Lung (tissue), 12 donors: Measurements from ENCODE around the gene ATG7. TPM values are rescaled to one million over a fixed set of nuclear protein-coding genes. Genes with fewer than 3 reads are reported as not detected.

ENCODE experiments used
- ATAC-seq: fragments of 200-7000 bp; cut with Tn5 transposase; one replicate; pipeline ENCODE4 v1.9.1; 2020; ENCODE audit warnings: moderate number of reproducible peaks; ENCODE audit not compliant: insufficient read depth, low FRiP score
- DNase-seq, 3 donors: peaks; one replicate each; pipeline ENCODE4 v3.0.0-alpha.2; 2013 to 2017
- H3K27ac ChIP-seq, 2 donors: one replicate each; pipeline ENCODE4 v1.5.1; 2013; ENCODE audit warnings: mild to moderate bottlenecking in 2 of 2, moderate library complexity in 2 of 2, control low read depth in 1 of 2, inconsistent platforms in 1 of 2, low read depth in 1 of 2, low read length in 1 of 2
- H3K27me3 ChIP-seq, 3 donors: one replicate each; pipeline ENCODE4 v1.5.1; 2013; ENCODE audit warnings: low read length in 2 of 3; ENCODE audit not compliant: control insufficient read depth in 3 of 3, insufficient read depth in 3 of 3
- H3K36me3 ChIP-seq, 4 donors: one replicate each; pipeline ENCODE4 v1.5.1; 2013; ENCODE audit warnings: low read length in 4 of 4, mild to moderate bottlenecking in 1 of 4, moderate library complexity in 1 of 4; ENCODE audit not compliant: control insufficient read depth in 4 of 4, insufficient read depth in 4 of 4
- H3K4me1 ChIP-seq, 5 donors: one replicate each; pipeline ENCODE4 v1.5.1; 2013; ENCODE audit warnings: low read length in 5 of 5, mild to moderate bottlenecking in 2 of 5, moderate library complexity in 1 of 5; ENCODE audit not compliant: control insufficient read depth in 5 of 5, insufficient read depth in 5 of 5
- H3K4me3 ChIP-seq: one replicate; pipeline ENCODE4 v1.5.1; 2013; ENCODE audit warnings: mild to moderate bottlenecking, control low read depth, moderate library complexity
- H3K9ac ChIP-seq, 2 donors: one replicate each; pipeline ENCODE4 v1.5.1; 2013; ENCODE audit warnings: low read length in 2 of 2, control low read depth in 1 of 2; ENCODE audit not compliant: insufficient read depth in 1 of 2
- H3K9me3 ChIP-seq, 4 donors: one replicate each; pipeline ENCODE4 v1.5.1; 2013; ENCODE audit warnings: low read length in 3 of 4, mild to moderate bottlenecking in 1 of 4, moderate library complexity in 1 of 4; ENCODE audit not compliant: control insufficient read depth in 4 of 4, insufficient read depth in 3 of 4
- WGBS, 2 donors: extraction: QIAGEN DNeasy Blood & Tissue Kit; methylation state at CpG; one replicate each; pipeline ENCODE4 v1.1.7; 2013; 5-methylcytosine and 5-hydroxymethylcytosine counted together
- polyA plus RNA-seq, 2 donors: library from polyadenylated mRNA; stranded (reverse); fragments of 200-250 nt; gene quantifications; one replicate each; pipeline ENCODE4 v1.2.1, GENCODE V29; 2013
- total RNA-seq, 2 donors: library from RNA; depleted of rRNA in 1 of 2; stranded (reverse); fragments of >200 nt in 1 of 2; gene quantifications; one replicate each; pipeline ENCODE4 v1.2.1, GENCODE V29; 2014 to 2021
- TF ChIP-seq, protein P1 (sequence below): IDR thresholded peaks from 2 replicates; pipeline ENCODE4 v1.5.1; 2012; ENCODE audit warnings: mild to moderate bottlenecking; ENCODE audit errors: control extremely low read depth, extremely low read depth
- donor health status: control.
- donor health status: control.
- donor health status: Bipolar disorder and iron deficiency.
- donor health status: healthy.
- donor health status: DM: yes; HTN: yes; CAD: no.

Gene ATG7
- total and polyA plus RNA-seq, 4 donors: 11.2 to 72.0 (median 53.3) TPM

DNA sequence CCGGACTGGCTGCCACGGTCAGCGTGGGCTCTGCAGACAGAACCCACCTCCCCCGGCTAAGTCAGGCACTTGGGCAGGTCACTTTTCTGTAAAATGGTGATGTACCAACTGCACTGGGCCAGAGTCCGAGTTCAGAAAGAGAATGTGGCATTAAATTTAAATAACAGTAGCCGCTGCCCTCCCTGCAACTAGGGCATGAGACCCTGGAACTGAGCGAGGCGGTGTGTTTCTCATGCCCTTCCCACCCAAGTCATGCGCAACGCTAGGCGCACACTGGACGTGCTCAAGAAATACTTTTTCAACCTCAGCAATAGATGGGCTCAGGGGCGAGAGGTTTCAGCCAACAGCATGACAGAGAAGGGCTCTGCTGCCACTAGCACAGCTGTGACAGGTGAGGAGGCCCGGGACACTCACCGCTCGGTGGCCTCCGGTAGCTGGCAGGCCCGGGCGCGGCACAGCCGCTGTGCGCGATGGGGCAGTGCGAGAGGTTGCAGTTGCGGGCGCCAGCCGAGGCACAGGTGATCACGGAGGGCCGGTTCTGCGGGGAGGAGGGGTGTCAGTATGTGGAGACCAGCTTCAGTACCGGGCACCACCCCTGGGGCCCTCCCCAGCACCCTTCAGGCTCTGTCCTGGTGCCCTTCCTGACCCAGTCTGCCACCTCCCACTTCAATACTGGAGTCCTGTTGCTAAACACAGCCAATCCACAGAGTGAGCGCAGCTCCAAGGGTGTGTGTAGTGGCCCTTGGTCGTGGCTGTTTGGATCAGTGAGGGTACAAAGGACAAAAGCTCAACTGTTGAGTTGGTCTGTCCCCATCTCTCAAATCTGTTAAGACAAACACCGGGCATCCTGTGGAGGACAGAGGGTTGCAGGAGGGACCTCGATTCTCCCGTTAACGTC is 287.0 kb downstream of the ATG7 start:
- no peaks in the 10 kb centered on the region for H3K27me3 ChIP-seq
- TF ChIP-seq, protein P1, sequence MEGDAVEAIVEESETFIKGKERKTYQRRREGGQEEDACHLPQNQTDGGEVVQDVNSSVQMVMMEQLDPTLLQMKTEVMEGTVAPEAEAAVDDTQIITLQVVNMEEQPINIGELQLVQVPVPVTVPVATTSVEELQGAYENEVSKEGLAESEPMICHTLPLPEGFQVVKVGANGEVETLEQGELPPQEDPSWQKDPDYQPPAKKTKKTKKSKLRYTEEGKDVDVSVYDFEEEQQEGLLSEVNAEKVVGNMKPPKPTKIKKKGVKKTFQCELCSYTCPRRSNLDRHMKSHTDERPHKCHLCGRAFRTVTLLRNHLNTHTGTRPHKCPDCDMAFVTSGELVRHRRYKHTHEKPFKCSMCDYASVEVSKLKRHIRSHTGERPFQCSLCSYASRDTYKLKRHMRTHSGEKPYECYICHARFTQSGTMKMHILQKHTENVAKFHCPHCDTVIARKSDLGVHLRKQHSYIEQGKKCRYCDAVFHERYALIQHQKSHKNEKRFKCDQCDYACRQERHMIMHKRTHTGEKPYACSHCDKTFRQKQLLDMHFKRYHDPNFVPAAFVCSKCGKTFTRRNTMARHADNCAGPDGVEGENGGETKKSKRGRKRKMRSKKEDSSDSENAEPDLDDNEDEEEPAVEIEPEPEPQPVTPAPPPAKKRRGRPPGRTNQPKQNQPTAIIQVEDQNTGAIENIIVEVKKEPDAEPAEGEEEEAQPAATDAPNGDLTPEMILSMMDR: no peak
- H3K4me1 ChIP-seq: peaks cover 7 to 50% (median 15%) of the 10 kb centered on the region in 5 donors
- no peaks in the 10 kb centered on the region for H3K9me3 ChIP-seq
- H3K27ac ChIP-seq: peak overlapping the region in 1 of 2 donors; percentile 40
- H3K9ac ChIP-seq: no peak overlapping the region
- DNase-seq (no peak), ATAC-seq (no peak)
- peaks cover 0 to 42% (median 27%) of the 10 kb centered on the region in 4 donors for H3K36me3 ChIP-seq
- H3K4me3 ChIP-seq: no peak overlapping the region
- 90 to 91% methylated on average over 36 to 37 of the region's 37 CpGs for WGBS, 2 donors

DNA sequence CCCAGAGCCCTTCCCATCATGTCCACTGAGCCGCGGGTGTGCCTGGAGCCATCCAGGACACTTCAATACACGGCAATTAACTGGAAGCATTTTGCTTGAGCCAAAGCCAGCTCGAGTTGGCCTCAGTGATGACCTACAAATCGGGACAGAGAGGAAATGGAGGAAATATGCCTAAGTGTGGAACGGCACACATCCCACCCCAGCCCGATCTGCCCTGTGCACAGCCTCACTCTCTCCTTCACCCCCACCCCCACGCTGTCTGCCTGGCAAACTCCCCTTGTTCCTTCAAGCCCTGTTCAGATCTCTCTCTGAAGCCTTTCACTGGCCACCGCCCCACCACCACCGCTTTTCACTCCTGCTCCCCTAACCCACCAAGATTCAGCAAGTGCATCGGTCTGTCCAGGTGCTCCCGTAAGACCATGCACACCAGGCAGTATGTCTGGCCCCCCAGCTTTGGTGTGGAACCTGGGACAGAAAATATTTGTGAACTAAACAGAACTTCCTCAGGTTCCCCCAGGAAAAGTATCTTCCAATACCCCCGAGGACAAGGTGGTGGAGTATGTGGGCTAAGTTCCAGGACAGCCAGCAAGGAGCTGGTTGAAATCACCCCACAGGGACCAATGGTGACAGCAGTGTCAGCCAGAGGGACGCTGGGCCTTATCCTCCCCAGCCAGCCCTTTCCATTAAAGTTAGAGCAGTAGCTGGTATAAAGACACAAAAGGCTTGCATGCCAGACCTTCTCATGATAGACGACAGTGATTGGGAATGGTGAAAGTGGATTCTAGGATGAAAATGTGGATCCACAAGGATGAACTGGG is 287.8 kb downstream of the ATG7 start:
- Histone ChIP-seq H3K9ac (no peak overlapping the region), H3K36me3 (peaks cover 0 to 44% (median 24%) of the 10 kb centered on the region in 4 donors), H3K27me3 (no peaks in the 10 kb centered on the region), H3K4me3 (no peak overlapping the region), H3K4me1 (peaks cover 6 to 50% (median 12%) of the 10 kb centered on the region in 5 donors), H3K9me3 (no peaks in the 10 kb centered on the region), H3K27ac (peak overlapping the region; percentile 40 to 57)
- TF ChIP-seq, protein P1: no peak
- WGBS, 2 donors: 67 to 78% methylated on average over 15 of the region's 15 CpGs
- ATAC-seq: no peak
- DNase-seq: peak in 1 of 3 donors; percentile 43

DNA sequence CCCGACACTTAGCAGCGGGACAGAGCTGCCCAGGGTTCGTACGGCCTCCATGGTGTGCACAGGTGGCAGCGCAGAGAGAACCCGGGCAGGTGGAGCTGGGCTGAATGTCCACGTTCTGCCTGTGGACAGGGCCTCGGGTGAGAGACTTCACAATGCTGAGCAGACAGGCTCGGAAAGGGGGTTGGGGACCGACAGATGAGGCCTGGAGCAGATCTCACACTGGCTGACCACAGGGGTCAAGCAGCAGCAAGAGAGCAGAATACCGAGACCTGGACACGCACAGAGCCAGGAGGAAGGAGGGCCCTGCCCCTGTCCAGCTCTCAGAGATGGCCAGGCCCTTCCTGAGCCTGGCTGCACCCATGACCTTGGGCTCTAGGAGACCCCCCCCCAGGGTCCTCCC is 288.5 kb downstream of the ATG7 start:
- DNase-seq (no peak), ATAC-seq (no peak)
- Histone ChIP-seq H3K27ac (peak overlapping the region in 1 of 2 donors; percentile 24), H3K4me3 (no peak overlapping the region), H3K9me3 (no peaks in the 10 kb centered on the region), H3K9ac (no peak overlapping the region), H3K36me3 (peaks cover 0 to 46% (median 27%) of the 10 kb centered on the region in 4 donors), H3K27me3 (no peaks in the 10 kb centered on the region), H3K4me1 (peaks cover 6 to 50% (median 12%) of the 10 kb centered on the region in 5 donors)
- TF ChIP-seq, protein P1: no peak
- WGBS, 2 donors: 91% methylated on average over 12 of the region's 12 CpGs
